K562 (cell line): ENCODE measurements around the gene PLEK2. TPM values are rescaled to one million over a fixed set of nuclear protein-coding genes. Genes with fewer than 3 reads are reported as not detected.

Experiments used
- ARID2 ChIP-seq: fragments of 450-650 bp; IDR thresholded peaks from 2 replicates; pipeline ENCODE4 v1.6.1; 2017; ENCODE audit warnings: antibody characterized with exemption, mild to moderate bottlenecking
- BCL6 ChIP-seq: fragments of 250-450 bp; sonication (Bioruptor Pico); IDR thresholded peaks from 2 replicates; pipeline ENCODE4 v1.4.0; 2020
- CC2D1A ChIP-seq: fragments of 450-650 bp; IDR thresholded peaks from 2 replicates; pipeline ENCODE4 v1.6.1; 2017; ENCODE audit warnings: mild to moderate bottlenecking
- EP400 ChIP-seq: fragments of 450-650 bp; IDR thresholded peaks from 2 replicates; pipeline ENCODE4 v1.6.1; 2017; ENCODE audit warnings: antibody characterized with exemption, mild to moderate bottlenecking, moderate library complexity
- FOS ChIP-seq: IDR thresholded peaks from 3 replicates; pipeline ENCODE4 v1.6.1; 2011; ENCODE audit not compliant: insufficient read length; ENCODE audit errors: extremely low read depth
- FOXA1 ChIP-seq: fragments of 450-650 bp; IDR thresholded peaks from 2 replicates; pipeline ENCODE4 v1.6.1; 2016; ENCODE audit warnings: mild to moderate bottlenecking, borderline replicate concordance
- HES1 ChIP-seq: fragments of 450-650 bp; IDR thresholded peaks from 2 replicates; pipeline ENCODE4 v1.6.1; 2016; ENCODE audit warnings: low read depth, mild to moderate bottlenecking, moderate library complexity
- HMG20A ChIP-seq: fragments of 450-650 bp; formaldehyde crosslinking; conservative IDR thresholded peaks from 2 replicates; pipeline ENCODE4 v1.4.0; 2020; ENCODE audit warnings: mild to moderate bottlenecking, mixed read lengths
- JUN ChIP-seq, 2 experiments: sonication (generic) in 1 of 2; formaldehyde crosslinking in 1 of 2; IDR thresholded peaks; 2 replicates each; pipeline versions ENCODE4 v1.6.1 to v1.8.0; 2012 to 2022; ENCODE audit warnings: borderline replicate concordance in 2 of 2, mild to moderate bottlenecking in 2 of 2, improper control_type of control experiment in 1 of 2, low read depth in 1 of 2, low read length in 1 of 2, missing genetic modification reagents in 1 of 2
- KLF13 ChIP-seq: fragments of 450-650 bp; IDR thresholded peaks from 2 replicates; pipeline ENCODE4 v1.6.1; 2016; ENCODE audit warnings: missing genetic modification characterization, low read depth, mild to moderate bottlenecking, missing compliant biosample characterization, moderate library complexity, borderline replicate concordance
- MLLT1 ChIP-seq, 2 experiments: fragments of 450-650 bp; IDR thresholded peaks; 2 replicates each; pipeline ENCODE4 v1.6.1; 2016
- PML ChIP-seq: IDR thresholded peaks from 2 replicates; pipeline ENCODE4 v1.6.1; 2012; ENCODE audit warnings: low read length, inconsistent platforms
- POLR2AphosphoS2 ChIP-seq: IDR thresholded peaks from 2 replicates; pipeline ENCODE4 v1.6.1; 2012; ENCODE audit warnings: low read length, improper control_type of control experiment
- POLR3A ChIP-seq: IDR thresholded peaks from 2 replicates; pipeline ENCODE4 v1.6.1; 2011; ENCODE audit warnings: borderline replicate concordance, mild to moderate bottlenecking, moderate library complexity; ENCODE audit not compliant: insufficient read length, insufficient read depth; ENCODE audit errors: extremely low read depth
- POLR3G ChIP-seq: IDR thresholded peaks from 2 replicates; pipeline ENCODE4 v1.6.1; 2011; ENCODE audit not compliant: insufficient read length, insufficient replicate concordance; ENCODE audit errors: extremely low read depth
- PYGO2 ChIP-seq: fragments of 450-650 bp; IDR thresholded peaks from 2 replicates; pipeline ENCODE4 v1.6.1; 2016; ENCODE audit warnings: mild to moderate bottlenecking, missing genetic modification characterization, moderate library complexity, missing compliant biosample characterization
- RBM14 ChIP-seq: fragments of 200-400 bp; formaldehyde crosslinking; IDR thresholded peaks from 2 replicates; pipeline ENCODE4 v1.6.1; 2018; ENCODE audit warnings: low read depth, mild to moderate bottlenecking, low read length, moderate library complexity, borderline replicate concordance; ENCODE audit not compliant: insufficient read depth
- SMAD1 ChIP-seq: fragments of 150-350 bp; IDR thresholded peaks from 2 replicates; pipeline ENCODE4 v1.6.1; 2014; ENCODE audit warnings: low read length, low read depth; ENCODE audit not compliant: partially characterized antibody
- SRSF1 ChIP-seq: fragments of 200-400 bp; formaldehyde crosslinking; IDR thresholded peaks from 2 replicates; pipeline ENCODE4 v1.6.1; 2017; ENCODE audit warnings: mild to moderate bottlenecking, low read depth, low read length, moderate library complexity
- ZBTB5 ChIP-seq: fragments of 450-650 bp; IDR thresholded peaks from 2 replicates; pipeline ENCODE4 v1.6.1; 2017; ENCODE audit warnings: antibody characterized with exemption
- ZBTB9 ChIP-seq: fragments of 450-650 bp; formaldehyde crosslinking; IDR thresholded peaks from 2 replicates; pipeline ENCODE4 v1.4.0; 2020; ENCODE audit warnings: mild to moderate bottlenecking, moderate library complexity
- ZKSCAN1 ChIP-seq: fragments of 150-350 bp; IDR thresholded peaks from 2 replicates; pipeline ENCODE4 v1.6.1; 2016; ENCODE audit warnings: low read depth, low read length
- ZNF644 ChIP-seq: fragments of 200-800 bp; sonication (Bioruptor generic); IDR thresholded peaks from 2 replicates; pipeline ENCODE4 v1.6.1; 2016; ENCODE audit warnings: low read depth, missing genetic modification characterization, missing compliant biosample characterization
- ZNF717 ChIP-seq: fragments of 250-450 bp; sonication (Bioruptor Pico); IDR thresholded peaks from 2 replicates; pipeline ENCODE4 v1.5.0; 2021
- polyA plus RNA-seq, 8 experiments: library from polyadenylated mRNA; depleted of rRNA in 4 of 8; stranded (reverse) in 5 of 8; unstranded in 3 of 8; fragments of >200 nt; fragmentation: Nextera tagmentation in 2 of 8; fragmentation: Illumina TruSeq in 1 of 8; extraction: Ambion mirVana in 2 of 8; extraction: Trizol in 1 of 8; gene quantifications; 2 replicates each; pipeline versions ENCODE4 v1.2.1 to v1.2.3, GENCODE V29; 2011 to 2014; ENCODE audit warnings: inconsistent platforms in 1 of 8, missing spikeins in 1 of 8
- total RNA-seq, 7 experiments: library from RNA; depleted of rRNA in 6 of 7; stranded (reverse); fragments of >200 nt in 6 of 7; fragmentation: Illumina TruSeq in 2 of 7; extraction: Trizol in 2 of 7; gene quantifications; 2 replicates each; pipeline versions ENCODE4 v1.2.1 to v1.2.3, GENCODE V29; 2011 to 2021; ENCODE audit warnings: low replicate concordance in 1 of 7

The PLEK2 gene
- total and polyA plus RNA-seq, 9 of the 15 experiments (the other 6 are each of a cell fraction or from before 2014, with no cell fraction given) = not detected

- TF ChIP-seq HES1 (no peak), BCL6 (no peak), FOXA1 (no peak), MLLT1 (IDR thresholded peaks at IDR 0.05) (no peak), ZBTB9 (CRISPR knock-in tag) (0 out of 2 replicates have a peak, but pooled peaks have one; percentile 17), ZNF644 (tag) (no peak), CC2D1A (no peak), POLR3G (no peak), PYGO2 (tag) (no peak), PML (peak; percentile 68), ZNF717 (CRISPR knock-in tag) (no peak), ZKSCAN1 (no peak), POLR2AphosphoS2 (no peak), SRSF1 (no peak), HMG20A (CRISPR knock-in tag) (no peak), ZBTB5 (no peak), EP400 (no peak), ARID2 (no peak), RBM14 (no peak), JUN (IDR thresholded peaks at IDR 0.05; ENCODE audit: borderline replicate concordance, low read depth, low read length) (peak; percentile 89), JUN (CRISPR knock-in tag; IDR thresholded peaks at IDR 0.05; ENCODE audit: borderline replicate concordance) (no peak), FOS (peak; percentile 59), KLF13 (tag) (no peak), POLR3A (no peak), SMAD1 (no peak)
Measured at GRCh38 chr14:67418401-67419191, 6.6 kb upstream of the PLEK2 start (continued).
